ENCODE data around the gene ATP6V1C2.

GRCh38 chr2:10686176-10686730 lies 35.2 kb upstream of the ATP6V1C2 start:
- TF ChIP-seq TARDBP (IDR thresholded peaks at IDR 0.05), result no peak
- no peak for TF ChIP-seq FOXK2 (IDR thresholded peaks at IDR 0.05)
- no peak for TF ChIP-seq BHLHE40 (IDR thresholded peaks at IDR 0.05; ENCODE audit: borderline replicate concordance)
- TF ChIP-seq ARNT (IDR thresholded peaks at IDR 0.05), result no peak
- TF ChIP-seq NFRKB (IDR thresholded peaks at IDR 0.05), result no peak
- TF ChIP-seq ELF4 (IDR thresholded peaks at IDR 0.05), result no peak
- TF ChIP-seq SUZ12 (IDR thresholded peaks at IDR 0.05), result no peak
